Germinal center (tissue), 1 donor: ENCODE results near the gene KRT25.

Source experiments
- DNase-seq: peaks from one replicate; pipeline ENCODE4 v3.0.0; 2012; ENCODE audit warnings: mixed read lengths, low spot score

The KRT25 gene, protein sequence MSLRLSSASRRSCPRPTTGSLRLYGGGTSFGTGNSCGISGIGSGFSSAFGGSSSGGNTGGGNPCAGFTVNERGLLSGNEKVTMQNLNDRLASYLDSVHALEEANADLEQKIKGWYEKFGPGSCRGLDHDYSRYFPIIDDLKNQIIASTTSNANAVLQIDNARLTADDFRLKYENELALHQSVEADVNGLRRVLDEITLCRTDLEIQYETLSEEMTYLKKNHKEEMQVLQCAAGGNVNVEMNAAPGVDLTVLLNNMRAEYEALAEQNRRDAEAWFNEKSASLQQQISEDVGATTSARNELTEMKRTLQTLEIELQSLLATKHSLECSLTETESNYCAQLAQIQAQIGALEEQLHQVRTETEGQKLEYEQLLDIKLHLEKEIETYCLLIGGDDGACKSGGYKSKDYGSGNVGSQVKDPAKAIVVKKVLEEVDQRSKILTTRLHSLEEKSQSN

DNA sequence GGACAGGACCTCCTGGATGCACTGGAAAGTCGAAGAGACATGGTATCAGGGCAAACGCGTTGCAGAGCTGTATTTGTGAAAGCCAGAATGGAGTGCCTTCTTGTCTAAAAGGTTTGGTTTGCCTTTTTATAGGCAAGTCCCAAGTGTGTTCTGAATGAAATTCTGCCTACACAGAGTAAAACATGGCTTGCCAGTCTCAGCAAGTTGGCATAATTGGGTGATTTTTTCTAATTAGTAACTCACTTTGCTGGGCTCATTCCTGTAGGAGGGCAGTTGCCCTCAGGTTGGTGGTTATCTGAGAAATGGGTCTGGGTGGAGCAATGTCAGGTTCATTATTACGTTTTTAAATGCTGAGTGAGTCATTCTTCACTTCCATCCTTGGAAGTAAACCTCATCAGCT is at the start of gene KRT25:
KRT25 (minus strand) TSS at position 101 of the 400 bp plus-strand sequence; CDS start at position 41, 60 bp downstream.
- no peak for DNase-seq

DNA sequence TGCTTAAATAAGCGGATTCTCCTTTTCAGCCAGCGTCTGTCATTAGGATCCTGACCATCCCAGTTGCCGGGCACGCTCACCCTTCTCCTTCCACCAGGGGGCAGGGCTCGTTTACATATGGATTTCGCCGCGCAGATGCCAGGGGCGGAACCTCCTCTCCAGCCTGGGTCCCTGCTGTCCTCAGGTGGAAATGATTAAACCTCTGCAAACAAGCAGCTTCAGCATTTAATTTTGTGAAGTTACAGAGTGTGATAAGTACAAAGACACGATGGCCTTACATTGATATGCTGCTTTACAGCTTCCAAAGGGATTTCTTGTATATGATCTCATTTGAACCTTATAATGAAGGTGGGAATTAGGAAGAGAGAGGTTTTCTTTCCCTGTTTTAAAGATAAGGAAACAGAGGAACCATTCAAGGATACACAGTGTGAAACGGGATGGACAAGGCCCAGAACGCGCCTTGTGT is 48.5 kb upstream of the KRT25 start:
- peak; percentile 77 for DNase-seq

DNA sequence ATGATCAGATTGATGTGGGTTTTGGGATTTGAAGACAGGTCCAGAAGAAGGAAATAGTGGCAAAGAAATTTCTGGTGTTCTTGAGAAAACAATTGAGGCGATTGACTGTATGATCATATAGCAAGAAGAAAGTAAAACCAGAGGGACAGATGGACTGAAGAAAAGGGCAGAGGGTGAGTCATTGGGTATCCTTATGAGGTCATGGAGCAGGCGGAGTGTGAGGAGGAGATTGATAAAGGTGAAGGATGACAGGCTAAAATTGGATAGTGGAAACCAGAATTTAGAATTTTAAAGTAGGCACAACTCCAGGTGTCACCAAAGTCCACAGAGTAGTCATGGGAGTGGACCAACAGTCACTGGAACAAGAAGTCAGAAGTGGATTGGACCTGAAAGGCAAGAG is 46.0 kb upstream of the KRT25 start:
- DNase-seq, result no peak

DNA sequence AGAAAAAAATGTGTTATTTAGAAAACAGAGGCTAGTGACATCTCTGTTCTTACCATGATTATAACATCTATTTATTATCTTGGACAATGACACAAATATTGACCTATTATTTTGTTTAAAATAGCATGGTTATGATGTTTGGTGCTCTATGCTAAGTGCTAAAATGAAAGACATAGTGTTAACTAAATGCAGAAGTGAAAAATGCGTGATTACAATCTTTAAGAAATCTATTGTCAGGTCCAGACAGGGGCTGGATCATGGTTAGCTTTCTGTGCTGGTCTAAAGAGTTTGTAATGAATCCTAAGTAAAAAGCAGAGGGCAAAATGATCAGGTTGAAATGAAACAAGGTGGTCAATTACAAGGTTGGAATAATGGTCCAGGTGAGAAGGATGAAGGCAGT is 45.2 kb upstream of the KRT25 start:
- DNase-seq, result no peak

DNA sequence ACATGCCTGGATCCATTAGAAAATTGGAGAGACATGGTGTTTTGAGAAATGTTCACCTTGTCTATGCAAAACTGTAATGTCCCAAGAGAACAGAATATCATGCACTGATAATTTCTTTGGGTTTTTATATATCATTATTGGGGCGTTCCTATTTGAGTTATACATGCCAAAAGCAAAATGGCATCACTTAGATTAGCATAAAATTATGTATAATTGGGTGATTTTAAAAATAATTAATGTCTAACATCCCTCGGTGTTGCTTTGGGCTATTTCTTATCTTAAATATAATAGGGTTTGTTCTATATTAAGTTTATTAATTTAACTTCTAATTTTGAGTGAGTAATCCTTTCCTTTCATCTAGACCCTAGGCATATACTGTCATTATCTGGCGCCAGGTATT is 44.7 kb upstream of the KRT25 start, which contains the start of gene KRT28:
KRT28 (minus strand) TSS at position 101 of the 400 bp plus-strand sequence; CDS start at position 35, 66 bp downstream.
- no peak for DNase-seq

DNA sequence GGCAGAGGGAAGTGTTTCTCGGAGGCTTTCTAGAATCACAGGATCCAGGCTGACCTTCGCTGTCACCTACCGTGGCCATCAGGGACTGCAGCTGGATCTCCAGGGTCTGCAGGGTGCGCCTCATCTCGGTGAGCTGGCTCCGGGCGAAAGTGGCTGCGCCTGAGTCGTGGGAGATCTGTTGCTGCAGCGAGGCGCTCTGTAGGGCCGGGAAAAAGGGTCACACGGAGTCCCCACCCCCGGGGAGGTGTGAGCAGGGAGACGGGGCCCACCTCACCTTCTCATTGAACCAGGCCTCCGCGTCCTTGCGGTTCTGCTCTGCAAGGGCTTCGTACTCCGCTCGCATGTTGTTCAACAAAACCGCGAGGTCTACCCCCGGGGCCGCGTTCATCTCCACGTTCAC is 41.7 kb upstream of the KRT25 start:
- no peak for DNase-seq

DNA sequence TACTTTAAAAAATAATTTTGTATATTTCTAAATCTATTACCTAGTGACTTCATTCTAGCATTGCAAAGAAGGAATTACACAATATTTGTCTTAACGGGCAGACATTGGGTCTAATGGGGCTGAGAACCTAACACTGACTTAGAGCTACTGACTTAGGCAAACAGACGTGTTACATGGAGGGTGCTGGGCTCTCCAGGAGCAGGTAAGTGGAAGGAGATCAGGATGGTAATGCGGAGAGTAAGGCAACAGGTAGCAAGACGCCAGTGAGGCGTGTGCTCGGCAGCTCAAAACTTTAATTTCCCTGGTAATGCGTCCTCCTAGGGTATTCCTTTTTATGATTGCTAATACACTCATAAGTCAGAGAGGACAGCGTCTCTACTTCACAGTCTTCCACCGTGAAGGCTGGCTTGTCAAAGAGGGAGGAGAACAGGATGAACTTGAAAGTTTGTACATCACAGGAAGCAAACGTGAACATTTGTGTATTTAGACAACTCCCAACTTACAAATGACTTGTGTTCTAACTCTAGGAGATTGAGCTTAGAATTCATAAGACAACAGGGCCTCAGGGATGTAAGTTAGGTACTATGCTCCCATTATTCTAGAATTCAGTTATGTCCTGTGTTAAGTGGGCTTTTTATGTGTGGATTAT is 40.0 kb upstream of the KRT25 start:
- DNase-seq, result no peak

DNA sequence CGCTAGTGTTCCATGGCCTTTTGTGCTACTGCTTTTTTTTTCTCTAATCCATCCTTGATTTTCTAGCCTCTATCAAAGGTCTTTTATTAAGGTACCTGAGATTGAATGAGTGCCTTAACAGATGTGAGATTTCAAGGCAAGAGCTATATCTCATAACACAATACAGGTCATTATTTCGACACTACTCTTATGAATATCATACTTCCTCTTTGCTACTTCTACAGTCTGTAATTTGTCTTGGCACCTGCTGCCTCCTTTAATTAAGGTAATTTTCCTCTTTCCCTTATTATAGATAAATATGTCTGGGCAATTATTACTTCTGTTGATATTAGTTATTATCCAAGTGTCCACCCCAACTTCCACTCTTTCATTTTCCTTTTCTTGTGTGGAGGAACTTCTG is 39.3 kb upstream of the KRT25 start:
- no peak for DNase-seq

DNA sequence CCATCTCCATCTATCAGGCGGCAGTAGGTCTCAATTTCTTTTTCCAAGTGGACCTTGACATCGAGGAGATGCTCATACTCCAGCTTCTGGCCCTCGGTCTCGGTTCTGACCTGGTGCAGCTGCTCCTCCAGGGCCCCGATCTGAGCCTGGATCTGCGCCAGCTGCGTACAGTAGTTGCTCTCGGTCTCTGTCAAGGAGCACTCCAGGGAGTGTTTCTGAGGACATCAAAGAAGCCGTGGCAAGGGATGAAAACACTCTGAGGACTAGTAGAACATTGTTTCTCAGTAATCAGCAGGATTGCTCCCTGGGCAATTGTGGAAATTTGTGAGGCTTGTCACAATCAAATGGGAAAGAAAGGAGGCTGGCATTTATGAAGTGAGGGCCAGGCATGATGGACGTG is 38.7 kb upstream of the KRT25 start:
- no peak for DNase-seq

DNA sequence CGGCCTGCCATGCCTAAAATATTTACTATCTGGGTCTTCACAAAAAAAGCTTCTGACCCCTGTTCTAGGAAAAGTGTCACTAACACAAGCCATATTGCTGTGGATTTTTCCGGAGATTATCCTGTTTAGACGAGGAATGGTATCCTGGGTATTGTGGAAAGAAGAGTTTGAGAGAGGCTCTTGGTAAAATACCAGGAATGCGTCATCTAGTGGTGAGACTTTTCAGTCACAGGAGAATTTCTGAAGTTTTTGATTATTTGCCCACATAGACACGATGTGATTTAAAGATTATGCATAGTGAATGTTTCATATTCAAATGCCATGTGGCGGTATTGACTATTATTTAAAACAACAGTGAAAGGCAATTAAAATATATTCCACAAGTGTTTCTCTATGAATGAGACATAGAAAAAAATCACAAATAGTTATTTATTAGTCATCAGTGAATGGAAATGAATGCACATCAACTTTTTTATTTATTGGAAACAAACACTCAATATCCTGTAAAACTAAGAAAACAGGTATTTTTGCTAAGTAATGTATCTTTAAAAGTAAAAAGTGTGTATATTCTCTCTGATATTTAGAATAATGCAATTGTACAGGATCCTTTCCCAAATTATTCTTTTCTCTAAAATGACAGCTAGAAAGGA is 36.8 kb upstream of the KRT25 start:
- DNase-seq, result no peak

DNA sequence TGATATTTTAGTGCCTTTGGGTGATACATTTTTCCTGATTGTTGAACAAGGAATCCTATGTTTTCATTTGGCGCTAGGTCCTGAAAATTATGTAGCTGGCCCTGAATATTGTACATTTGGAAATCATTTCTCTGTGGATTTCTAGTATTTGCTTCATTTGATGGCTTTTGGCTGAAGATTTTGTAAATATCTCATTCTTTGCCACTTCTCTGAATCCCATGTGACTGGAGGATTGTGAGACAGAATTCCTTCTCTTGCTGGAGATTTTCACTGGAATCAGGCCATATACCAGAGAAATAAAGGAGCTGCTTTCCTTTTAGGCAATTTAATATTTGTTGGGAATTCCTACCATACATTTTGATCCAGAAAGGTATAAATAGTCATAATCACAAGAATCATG is 36.0 kb upstream of the KRT25 start:
- no peak for DNase-seq

DNA sequence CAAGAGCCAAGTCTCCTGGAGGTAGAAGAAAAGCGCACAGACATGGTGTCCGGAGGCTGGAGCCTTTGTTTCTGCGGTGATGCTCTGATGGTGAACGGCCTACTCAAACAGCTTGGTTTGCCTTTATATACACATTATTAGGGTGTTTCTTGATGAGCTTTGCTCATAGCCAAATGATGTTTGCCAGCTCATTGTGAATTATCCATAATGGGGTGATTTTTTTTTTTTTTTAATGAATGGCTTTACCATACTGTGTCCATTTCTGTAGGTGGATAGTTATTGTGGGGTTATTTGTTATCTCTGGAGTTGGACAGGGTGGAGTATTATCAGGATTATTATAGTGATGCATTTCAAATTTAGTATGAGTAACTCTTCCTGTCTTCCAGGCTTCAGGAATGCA is 27.3 kb upstream of the KRT25 start, which contains the start of gene KRT27:
KRT27 (minus strand) TSS at position 101 of the 400 bp plus-strand sequence; CDS start at position 44, 57 bp downstream.
- DNase-seq, result no peak

DNA sequence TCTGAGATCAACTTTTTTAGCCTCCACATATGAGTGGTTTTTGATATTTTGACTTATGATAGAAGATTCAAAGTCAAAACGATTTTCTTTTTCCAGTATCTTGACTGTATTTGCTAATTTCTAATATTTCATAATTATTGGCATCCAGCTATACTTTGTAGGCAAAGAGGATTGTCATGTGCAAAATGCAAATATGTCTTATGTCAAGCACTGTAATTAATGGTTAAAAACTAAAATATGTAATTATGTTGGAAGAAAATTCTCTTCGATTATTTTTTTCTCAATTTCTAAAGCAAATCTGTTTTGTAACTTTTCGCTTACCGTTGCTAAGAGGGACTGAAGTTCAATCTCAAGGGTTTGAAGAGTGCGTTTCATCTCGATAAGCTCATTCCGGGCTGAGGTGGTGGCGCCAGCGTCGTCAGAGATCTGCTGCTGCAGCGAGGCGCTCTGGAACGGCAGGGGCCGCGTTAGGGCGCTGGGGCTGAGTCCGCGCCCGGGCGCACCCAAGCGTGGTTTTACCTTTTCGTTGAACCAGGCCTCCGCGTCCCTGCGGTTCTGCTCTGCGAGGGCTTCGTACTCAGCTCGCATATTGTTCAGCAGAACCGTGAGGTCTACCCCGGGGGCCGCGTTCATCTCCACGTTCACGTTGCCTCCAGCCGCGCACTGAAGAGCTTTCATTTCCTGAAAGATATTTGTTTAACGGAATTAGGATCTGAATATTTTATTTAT is 24.2 kb upstream of the KRT25 start:
- no peak for DNase-seq

DNA sequence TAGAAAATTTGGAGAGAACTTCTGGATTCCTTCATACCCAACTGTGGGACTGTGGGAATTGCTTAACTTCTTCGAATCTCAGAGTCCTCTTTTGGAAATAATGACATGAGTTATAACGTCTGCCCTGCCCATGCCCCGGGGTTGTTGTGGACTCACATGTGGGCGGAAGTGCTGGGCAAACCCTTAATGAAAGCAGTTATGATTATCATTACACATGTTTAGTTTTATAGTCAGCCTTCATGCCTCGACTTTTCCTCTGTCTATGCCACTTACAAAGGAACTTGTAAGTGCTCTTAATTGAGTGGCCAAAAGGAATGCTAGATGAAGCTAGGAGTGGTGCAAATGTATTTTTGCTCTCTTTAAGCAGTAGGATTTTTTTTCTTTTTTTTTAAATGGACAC is 23.3 kb upstream of the KRT25 start:
- DNase-seq, result no peak

DNA sequence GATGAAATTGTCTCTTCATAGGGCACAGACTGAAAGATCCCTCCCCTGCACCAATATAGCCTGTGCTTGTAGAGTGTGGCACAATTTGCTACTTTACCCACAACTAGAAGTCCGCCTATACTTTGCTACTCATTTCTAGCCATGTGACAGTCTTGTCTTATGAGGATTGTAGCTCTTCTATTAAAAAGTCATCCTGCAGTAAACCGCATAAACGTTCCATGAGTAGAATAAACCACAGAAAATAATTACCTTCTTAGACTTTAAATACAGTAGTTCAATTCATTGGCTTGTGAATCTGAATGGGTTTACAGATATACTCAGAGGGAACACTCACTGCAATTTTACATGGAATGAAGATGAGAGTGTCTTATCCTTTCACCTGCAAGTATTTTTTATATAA is 22.8 kb upstream of the KRT25 start:
- DNase-seq, result no peak

DNA sequence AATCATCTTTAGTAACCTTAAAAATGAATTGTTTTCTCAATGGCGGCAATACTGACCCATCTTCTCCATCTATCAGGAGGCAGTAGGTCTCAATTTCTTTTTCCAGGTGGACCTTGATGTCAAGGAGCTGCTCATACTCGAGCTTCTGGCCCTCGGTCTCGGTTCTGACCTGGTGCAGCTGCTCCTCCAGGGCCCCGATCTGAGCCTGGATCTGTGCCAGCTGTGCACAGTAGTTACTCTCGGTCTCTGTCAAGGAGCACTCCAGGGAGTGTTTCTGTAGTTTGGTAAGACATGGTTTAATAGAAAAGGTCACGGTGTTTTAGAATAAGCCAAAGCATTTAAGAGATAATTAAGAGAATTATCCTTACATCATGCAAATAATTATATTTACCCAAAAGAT is 22.3 kb upstream of the KRT25 start:
- DNase-seq, result no peak

DNA sequence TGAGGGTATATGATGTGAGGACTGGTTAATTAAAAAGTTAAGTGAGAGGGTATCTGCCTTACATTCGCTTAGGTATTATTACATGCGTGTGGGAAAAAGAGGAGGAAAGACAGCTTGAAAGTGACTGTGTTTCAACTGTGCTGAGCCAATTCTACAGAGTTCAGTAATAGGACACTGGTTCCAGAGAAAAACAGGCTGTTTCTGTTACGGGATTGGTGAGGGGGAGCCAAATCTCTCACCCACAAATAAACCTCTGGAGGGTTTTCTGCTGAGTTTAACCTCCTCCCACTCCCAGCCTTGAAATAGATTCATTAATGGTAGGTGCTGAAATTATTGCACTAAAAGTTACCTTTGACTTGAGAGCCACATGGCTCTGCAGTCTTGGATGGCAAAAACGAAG is 20.8 kb upstream of the KRT25 start:
- DNase-seq, result no peak

DNA sequence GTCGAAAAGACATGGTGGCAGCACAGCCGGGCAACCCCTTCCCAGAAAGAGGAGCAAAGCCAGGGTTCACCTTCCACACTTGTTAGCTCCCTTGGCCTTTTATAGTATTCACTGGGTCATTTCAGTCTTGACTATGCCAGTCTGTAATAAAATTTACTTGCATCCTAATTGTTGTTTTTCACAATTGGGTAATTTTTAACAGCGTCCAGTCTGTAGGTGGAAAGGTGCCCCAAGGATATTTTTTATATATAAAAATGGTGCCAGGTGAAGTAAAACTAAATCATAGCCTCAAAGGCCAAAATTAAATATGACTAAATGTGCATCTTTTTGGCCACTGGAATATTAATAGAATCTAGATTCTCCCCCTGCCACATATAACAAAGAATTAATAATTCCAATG is 17.0 kb upstream of the KRT25 start, which contains the start of gene KRT26:
KRT26 (minus strand) TSS at position 101 of the 400 bp plus-strand sequence; CDS start at position 13, 88 bp downstream.
- DNase-seq, result no peak

DNA sequence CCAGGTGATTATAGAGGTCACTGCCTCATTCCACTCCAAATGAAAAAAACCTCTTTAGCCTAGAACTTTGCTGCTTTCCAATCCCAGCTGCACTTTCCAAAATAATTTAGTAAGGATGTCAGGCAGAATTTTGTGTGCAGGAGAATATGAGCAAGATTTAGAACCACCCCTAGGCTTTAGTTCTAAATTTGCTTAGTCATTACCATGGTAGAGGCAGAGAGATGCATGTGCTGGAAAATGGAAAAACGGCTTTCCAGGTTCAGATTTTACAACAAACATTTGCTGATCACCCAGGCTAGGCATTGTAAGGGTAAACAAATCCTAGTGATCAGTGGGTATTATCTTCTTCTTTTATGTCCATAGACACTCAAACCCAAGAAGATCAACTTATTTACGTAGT is 10.5 kb upstream of the KRT25 start:
- no peak for DNase-seq

DNA sequence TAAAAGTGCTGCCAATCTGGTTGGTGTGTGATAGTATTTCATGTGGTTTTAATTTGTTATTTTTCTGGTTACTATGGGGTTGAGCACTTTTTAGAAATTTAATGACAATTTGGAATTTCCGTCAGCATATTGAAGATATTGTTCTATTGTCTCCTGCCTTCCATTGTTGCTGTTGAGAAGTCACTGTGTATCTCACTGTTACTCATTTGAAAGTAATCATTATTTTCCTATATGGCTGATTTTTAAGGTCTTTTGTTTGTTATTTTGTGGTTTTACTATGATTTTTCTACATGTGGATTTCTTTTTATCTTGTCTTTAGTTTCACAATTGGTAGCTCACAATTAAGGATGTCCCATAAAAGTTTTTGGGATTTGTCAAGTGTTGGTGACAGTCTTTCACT is 8.6 kb upstream of the KRT25 start:
- no peak for DNase-seq

DNA sequence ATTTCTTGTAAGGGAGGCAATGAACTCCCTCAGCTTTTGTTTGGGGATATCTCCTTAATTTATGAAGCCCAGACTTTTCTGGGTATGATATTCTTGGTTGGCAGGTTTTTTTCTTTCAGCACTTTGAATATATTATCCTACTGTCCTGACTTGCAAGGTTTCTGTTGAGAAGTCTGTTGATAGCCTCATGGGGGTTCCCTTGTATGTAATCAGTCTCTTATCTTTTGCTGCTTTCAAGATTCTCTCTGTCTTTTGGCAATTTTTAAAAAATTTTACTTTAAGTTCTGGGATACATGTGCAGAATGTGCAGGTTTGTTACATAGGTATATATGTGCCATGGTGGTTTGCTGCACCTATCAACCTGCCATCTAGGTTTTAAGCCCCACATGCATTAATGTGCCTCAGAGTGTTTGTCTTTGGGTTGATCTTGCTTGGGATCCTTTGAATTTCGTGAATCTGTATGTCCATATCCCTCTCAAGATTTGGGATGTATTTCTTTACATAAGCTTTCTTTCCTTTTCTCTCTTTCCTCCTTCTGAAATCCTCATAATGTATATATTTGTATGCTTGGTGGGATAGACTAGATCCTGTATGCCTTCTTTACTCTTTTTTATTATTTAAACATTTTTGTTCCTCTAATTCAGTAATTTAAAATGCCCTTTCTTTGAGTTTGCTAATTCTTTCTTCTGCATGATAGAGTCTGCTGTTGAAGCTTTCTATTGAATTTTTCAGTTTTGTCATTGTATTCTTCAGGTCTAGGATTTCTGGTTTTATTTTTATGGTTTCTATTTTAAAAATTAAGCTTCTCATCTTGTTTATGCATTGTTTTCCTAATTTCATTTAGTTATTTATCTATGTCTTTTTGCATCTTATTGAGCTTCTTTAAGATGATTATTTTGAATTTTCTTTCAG is 5.2 kb upstream of the KRT25 start:
- no peak for DNase-seq
